ENCODE results near the gene MAVS.
"Not testable (repeated sequence)": the region's sequence is repeated elsewhere in the genome, so short reads cannot be mapped to it uniquely, and the experiment has no call there.

MAVS gene

DNA sequence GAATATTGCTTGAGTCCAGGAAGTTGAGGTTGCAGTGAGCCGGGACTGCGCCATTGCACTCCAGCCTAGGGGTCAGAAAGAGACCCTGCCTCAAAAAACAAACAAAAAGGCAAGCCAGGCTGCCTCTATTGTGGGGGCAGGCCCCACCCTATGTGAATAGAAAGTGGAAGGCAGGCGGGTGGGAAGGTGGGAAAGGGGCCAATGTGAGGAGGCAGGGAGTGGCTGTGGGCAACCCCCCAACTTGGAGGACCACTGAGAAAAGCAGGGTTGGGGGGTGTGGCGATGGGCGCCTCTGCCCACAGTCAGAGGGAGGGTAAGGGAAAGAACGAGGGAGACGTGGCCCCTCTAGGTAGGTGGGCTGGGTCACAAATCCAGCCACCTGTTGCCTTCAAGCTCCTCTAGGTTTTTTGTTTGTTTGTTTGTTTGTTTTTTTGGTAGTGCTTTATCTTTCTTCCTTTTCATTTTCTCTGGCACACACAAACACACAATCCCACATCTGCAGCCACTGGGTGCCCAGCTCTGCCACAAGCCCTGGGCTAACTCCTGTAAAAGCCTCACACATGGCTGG, 31.6 kb upstream of the MAVS start:
- no peak for DNase-seq

DNA sequence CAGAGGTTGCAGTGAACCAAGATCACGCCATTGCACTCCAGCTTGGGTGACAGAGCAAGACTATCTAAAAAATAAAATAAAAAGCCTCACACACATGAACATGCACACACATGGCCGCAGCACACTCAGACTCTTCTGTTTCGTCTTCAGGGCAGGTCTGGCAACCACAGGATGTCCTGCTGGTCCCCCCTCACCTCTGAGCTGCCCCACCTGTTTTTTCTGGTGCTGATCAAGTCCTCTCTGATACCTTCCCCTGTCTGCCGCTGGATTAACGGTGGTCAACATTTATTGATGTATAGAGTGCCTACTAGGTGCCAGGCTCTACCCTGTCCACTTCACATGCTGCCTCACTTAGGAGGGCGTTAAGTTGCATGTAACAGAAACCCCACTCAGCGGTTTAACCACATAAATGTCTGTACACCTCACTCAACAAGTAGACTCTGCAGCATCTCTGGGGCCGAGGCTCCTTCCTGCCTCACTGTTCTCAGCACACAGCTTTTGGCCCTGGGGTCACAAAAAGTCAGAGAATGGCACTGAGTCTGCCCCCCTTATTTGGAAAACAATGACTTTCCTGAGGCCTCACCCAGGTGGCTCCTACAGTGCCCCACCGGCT, 30.8 kb upstream of the MAVS start:
- DNase-seq = no peak

DNA sequence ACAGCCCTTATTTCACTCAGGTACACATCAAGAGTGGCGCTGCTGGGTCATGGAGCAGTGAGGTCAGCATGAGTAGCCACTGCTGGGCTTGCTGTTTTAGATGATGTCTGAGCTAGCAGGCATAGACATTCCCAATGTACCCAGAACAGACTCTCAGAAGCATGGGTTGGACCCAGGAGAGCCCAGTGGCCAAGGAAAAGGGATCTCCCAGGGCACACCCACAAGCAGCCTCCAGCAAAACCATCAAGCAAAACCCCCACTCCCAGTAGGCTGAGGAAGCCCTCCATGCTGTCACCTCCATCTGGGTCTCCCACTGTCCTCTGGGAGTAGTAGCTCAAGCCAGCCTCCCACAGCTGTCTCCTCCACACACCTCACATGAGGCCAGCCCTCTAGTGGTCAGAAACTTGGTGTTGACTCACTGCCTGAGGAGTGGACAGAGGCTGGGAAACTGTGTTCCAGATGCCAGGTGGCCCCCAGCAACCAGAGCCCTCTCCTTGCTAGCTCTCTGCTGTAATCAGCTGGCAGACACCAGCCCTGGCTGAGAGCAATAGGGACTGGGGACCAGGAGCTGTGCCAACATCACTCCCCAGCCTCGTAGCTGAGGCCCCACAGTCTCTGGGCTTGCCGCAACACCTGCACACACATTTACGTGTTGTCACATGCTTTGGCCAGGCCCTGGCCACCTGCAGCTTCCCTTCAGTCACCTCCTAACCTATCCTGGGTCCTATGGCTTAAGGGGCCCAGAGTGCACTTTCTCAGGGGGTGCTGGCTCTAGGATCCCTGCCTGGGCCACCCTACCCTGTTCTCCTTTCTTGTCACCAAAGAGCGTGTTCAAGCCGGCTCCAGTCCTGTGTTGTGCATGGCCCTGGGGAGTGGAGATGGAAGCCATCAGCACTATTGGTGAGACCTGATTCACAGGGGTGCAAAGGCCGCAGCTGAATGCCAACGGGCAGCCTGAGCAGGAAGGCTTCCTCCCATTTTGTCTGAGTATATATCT, 28.2 kb upstream of the MAVS start:
- peak in 23 of 56 donors; percentile 10 to 57 (median 29) for DNase-seq

DNA sequence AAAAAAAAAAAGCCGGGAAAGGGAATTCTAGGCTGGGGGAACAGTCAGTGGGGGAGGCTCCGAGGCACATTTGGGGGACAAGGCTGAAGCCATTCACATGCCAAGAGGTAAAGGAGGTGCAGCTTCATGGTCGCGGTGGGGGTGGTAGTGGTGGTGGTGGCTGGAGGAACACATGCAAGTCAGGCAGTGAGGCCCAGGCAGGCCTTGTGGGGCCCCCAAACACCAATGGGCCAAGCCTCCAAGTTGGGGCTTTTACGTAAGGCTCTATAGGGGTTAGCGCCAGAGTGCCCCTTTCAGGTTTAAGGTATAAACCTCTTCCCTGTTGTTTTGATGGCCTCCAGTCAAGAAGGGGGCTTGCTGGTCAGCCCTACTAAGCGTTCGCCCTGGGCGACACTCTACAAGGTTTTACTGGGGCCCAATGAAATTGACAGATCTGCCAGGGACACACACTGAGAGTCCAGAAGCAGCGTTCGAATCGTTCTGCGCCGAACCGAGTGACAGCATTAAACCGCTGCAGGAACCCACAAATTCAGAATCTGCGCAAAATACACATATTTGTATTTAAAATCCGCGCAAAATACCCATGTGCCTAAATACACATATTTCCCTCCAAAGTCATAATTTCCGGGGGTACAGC, 27.1 kb upstream of the MAVS start:
- no peak for DNase-seq

DNA sequence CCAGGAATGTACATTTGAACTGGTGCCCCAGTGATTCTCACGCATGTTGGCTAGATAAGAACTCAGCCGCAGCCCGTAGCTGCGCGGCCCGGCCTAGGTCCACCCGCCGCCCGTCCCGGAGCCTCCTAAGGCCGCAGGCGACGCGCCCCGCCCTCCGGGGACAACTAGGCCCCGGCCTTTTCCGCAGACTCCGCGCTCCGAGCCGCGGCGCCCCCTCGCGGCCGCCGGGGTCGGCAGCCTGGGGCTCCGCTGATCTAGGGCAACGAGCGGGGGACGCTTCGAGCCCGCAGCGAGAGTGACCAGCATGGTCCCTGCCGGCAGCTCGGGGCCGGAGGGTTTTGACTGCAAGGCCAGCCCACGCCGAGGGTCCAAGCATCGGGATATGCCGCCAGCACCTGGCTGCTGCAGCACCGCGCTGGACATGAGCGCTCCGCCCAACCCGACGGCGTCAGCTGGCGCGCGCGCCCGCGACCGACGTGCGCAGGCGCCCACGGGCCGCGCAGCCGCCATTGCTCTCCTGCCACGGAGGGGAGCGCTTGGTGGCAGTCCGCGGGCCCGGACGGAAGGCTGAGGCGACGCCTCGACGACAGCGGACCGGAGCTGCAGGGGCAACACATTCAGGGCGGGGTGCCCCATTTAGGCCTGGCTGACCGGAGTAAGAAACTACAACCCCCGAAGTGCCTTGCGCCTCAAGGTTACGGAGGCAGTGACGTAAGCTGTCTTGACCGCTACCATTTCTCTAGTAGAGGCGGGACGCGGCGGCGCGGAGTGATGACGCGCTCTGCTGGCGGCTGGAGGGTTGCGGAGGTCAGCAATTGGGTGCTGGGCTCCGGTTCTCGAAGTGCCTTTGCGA, 26.4 kb upstream of the MAVS start, which contains the start of gene AP5S1:
AP5S1 (plus strand) TSS at position 500 of the 853 bp plus-strand sequence. CDS start 1,571 bp downstream, outside the sequence.
- peak; percentile 75 to 99 (median 94) for DNase-seq

DNA sequence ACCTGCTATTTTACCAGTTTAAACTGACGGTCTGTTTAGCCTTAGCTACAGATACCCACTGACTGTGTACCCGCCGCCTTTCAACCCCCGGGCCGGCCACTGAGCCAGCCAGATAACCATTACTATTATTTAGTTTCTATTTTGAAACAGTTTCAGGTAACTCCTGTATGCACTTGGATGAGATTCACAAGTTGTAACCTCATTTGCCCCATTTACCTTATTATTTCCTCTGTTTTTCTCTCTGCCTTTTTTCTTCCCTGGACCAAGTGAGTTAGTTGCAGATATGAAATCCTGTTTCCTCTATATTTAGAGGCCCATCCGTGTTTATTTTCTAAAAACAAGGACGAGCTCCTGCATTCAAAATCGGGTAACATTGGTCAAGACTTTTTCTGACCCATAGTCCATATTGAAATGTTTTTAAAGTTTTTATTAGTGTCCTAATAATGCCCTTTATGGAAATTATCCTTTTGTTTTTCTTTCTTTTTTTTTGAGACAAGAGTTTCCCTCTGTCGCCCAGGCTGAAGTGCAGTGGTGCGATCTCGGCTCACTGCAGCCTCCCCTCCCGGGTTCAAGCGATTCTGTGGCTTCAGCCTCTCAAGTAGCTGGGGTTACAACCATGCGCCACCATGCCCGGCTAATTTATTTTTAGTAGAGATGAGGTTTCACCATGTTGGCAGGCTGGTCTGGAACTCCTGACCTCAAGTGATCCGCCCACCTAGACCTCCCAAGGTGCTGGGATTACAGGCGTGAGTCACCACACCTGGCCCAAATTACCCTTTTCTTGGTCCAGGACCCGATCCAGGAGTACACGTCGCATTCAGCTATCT, 25.5 kb upstream of the MAVS start:
- no peak for DNase-seq

DNA sequence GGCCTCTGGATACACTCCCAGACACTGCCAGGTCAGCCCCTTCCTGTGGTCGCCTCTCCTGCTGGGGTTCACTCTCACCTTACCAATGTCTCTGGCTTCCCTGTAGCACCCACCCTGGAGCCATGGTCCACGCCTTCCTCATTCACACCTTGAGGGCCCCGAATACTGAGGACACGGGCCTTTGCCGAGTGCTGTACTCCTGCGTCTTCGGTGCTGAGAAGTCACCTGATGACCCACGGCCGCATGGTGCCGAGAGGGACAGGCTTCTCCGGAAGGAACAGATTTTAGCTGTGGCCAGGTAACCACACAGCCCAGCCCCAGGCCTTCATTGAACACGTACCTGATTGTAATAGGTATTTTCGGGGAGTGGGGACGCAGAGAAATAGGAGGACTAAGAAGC, 24.6 kb upstream of the MAVS start:
- DNase-seq = no peak

DNA sequence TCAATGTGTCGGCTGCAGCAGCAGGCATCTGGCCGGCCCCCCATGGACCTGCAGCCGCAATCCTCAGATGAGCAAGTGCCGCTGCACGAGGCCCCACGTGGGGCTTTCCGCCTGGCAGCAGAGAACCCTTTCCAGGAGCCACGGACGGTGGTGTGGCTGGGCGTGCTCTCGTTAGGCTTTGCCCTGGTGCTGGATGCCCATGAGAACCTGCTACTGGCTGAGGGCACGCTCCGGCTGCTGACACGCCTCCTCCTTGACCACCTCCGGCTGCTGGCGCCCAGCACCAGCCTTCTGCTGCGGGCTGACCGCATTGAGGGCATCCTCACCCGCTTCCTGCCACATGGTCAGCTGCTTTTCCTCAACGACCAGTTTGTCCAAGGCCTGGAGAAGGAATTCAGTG, 22.8 kb upstream of the MAVS start:
- DNase-seq = no peak

DNA sequence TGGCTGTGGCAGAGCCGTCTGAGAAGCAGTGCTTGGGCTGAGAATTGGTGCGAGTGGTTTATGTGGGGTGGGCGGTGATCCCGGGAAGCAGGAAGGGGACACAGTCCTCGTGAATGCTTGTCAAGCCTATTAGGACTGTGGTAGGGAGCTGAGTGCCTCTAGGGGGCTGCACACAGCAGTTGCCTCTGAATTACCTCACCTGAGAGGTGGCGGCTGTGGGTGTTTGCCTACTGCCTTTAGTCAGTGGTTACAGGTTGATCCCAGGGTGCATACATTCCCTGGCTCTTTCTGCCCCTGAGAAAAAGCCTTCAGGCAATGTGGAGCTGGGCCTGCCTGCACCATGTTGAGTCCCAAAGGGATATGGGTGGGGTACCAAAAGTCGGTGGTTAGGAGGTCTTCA, 21.1 kb upstream of the MAVS start:
- DNase-seq = no peak

DNA sequence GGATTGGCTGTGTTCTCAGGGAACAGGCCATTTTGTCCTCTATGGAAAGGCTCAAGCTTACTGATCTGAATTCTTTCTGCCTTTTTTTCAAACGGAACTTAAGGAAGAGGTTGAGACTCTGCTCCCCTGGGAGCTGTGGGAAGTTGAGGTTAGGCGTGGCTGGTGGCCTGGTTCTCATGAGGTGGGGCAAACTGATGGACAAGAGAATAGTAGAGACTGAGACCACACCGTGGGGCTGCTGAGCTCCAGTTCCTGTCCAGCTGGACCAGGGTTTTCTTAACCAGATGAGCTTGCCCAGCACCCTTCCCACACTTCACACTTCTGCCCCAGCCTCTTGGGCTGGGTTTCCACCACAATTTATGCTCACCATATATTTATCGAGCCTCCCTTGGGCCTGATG, 20.2 kb upstream of the MAVS start:
- DNase-seq = no peak

DNA sequence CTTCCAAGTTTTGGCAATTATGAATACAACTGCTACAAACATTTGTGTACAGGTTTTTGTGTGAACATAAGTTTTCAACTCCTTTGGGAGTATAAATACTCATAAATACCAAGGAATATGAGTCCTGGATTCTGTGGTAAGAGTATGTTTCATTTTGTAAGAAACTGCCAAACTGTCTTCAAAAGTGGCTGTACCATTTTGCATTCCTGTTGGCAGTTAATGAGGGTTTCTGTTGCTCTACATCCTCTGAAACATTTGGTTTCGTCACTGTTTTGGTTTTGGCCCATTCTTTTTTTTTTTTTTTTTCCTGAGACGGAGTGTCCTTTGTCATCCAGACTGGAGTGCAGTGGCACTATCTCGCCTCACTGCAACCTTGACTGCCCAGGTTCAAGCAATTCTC, 17.8 kb upstream of the MAVS start:
- DNase-seq = no peak

DNA sequence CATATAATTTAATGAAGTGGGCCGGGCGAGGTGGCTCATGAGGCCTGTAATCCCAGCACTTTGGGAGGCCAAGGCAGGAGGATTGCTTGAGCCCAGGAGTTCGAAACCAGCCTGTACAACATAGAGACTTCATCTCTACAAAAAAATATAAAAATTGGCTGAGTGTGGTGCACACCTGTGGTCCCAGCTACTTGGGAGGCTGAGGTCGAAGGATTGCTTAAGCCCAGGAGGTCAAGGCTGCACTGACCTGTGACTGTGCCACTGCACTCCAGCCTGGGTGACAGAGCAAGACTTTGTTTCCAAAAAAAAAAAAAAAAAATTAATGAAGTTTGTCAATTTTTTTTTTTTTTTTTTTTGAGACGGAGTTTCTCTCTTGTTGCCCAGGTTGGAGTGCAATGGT, 16.7 kb upstream of the MAVS start:
- not testable (repeated sequence) for DNase-seq

DNA sequence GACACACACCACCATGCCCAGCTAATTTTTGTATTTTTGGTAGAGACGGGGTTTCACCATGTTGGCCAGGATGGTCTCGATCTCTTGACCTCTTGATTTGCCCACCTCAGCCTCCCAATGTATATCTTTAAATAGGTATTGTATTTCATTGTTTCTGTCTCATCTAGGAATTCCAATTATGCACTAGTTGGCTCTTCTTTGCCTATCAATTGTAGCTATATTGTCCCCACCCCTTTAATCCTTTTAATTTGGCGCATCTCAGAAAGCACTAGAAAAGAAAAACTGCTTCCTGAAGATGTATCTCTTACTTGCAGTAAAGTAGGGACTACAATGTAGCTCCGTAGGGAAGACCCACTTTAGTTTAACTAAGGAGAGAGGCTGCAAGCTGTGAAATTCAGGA, 10.5 kb upstream of the MAVS start:
- DNase-seq = no peak

DNA sequence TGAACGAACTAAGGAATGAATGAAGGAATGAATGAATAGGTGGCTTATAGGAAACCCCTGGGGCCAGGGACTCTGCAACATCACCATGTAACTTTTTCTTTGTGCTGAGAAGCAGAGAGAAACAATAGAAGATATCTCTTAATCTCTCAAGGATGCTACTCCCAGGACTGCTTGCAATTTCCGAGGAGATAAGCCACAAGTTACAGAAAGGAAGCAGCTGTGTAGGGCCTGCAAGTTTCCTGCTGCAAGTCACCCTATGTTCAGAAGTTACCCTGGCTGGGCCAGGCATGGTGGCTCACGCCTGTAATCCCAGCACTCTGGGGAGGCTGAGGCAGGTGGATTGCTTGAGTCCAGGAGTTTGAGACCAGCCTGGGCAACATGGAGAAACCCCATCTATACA, 7.3 kb upstream of the MAVS start:
- no peak for DNase-seq

DNA sequence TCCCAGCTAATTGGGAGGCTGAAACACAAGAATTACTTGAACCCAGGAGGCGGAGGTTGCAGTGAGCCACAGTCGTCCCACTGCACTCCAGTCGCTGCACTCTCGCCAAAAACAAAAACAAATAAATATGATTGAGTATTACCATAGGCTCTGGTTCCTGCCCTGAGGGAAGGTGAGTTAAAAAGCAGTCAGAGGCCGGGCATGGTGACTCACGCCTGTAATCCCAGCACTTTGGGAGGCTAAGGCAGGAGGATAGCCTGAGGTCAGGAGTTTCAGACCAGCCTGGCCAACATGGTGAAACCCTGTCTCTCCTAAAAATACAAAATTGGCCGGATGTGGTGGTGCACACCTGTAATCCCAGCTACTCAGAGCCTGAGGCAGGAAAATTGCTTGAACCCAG, 6.4 kb upstream of the MAVS start:
- not testable (repeated sequence) for DNase-seq

DNA sequence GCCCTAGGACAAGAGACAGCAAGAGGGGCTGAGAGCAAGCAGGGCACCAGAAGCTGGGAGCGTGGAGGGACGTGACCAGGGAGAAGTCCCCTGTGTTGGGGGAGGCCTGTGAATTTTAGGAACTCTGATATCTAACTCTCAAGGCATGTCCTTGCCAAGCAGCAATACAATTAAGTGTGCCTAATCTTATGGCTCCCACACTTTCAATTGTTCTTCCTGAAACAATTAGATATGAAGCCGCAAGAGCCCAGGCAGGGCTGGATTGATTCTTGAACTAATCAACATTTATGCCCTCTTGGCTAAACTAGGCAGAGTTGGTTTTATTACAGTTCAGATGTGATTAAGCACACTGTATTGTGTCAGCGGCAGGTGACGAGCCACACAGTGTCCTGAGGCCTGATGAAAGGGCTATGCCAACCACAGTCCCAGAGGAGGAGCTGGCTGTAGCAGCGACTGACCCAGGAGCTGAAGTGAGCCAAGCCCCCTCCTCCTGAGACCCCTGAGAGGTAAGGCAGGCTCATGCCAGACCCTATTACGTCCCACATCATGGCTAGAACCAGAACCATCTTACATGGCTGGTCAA, 4.2 kb upstream of the MAVS start:
- no peak for DNase-seq

DNA sequence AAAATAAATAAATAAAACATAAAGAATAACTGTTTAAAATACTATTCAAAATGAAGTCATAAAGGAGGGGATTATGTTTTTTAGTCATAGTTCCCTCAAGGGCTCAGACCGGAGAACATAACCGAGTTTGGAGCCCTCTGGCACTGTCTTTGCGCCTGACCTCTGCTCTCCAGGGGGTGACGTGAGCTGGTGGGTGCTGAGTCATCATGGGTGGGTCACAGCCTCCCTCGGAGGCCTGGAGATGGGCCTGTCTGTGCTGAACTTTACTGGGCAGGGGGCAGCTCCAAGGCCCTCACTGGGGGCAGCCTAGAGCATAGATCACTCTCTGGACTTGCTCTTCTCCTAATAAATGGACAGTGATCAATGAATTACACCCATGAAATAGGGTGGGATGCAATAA, 3.1 kb upstream of the MAVS start:
- no peak for DNase-seq

DNA sequence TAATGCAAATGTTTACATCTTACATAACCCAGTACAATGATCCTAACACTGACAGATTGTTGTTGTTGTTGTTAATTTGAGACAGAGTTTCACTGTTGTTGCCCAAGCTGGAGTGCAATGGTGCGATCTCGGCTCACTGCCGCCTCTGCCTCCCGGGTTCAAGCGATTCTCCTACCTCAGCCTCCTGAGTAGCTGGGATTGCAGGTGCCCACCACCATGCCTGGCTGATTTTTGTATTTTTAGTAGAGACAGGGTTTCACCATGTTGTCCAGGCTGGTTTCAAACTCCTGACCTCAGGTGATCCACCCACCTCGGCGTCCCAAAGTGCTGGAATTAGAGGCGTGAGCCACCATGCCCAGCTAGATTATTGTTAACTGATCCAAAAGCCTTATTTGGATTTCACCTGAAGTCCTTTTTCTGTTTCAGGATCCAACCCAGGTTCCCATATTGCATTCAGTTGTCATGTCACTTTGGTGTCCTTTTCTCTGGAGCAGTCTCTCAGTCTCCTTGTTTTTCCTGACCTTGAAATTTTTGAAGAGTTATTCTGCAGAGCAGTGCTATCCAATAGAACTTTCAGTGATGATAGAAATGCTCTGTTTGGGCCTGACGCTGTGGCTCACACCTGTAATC, 2.5 kb upstream of the MAVS start:
- not testable (repeated sequence) for DNase-seq

DNA sequence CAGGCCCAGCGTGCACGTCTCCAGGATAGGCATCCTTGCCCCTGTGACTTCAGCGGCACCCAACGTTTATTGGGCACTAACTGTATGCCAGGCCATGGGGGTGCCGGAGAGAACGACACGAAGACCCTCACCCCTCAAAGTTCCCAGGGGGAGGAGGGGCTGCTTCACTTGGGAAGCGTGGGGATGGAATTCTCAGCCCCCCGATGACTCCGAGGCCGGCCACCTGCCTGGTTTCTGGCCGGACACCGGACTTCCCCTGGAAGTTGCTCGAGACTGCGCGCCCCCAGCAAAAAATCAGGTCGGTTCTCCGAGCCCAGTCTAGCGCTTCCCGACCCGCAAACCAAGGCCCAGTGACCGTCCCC, 275 bp upstream of the MAVS start:
- DNase-seq = peak in 11 of 56 donors; percentile 35 to 63 (median 48)

All from amygdala (tissue), 56 donors.